Measurements from ENCODE around the gene STAT4.

The STAT4 gene

DNA sequence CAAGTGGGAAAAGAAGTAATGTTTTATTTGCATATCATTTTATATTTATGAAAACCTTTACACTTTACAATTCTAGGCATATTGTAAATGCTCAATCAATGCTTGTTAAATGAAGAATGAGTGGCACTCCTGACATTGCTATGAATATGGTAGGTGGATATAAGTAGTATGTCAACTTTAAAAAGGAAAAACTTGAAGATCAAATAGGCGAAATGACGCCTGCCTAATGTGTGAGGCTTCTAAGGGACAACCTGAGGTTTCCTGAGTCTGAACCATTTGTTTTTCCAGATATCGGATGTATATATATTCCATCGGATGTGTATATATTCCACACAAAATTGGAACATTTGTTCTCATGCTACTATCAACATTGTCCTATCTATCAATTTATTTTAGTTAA, 1.4 kb downstream of the STAT4 start:
- no peak overlapping the region for H3K4me3 ChIP-seq (ENCODE audit: low read depth, low read length)

DNA sequence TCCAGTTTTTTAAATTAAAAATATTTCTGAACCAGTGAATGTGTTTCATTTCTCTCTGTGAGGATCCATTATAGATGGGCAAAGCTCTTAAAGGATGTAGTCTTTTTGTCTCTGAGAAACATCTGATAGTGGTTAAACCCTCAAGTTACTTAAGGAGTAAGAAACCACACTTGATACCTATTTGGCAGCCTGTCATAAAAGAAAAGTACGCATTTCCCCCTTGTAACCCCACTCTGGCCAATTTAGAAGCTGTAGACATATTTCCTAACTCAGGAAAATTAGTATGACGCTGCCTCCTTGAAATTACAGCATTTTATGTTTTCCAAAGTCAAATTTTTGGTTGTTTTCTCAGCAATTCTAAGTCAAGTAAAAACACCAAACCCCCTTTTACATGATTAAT, 2.0 kb downstream of the STAT4 start:
- no peak overlapping the region for H3K4me3 ChIP-seq (ENCODE audit: low read depth, low read length)

DNA sequence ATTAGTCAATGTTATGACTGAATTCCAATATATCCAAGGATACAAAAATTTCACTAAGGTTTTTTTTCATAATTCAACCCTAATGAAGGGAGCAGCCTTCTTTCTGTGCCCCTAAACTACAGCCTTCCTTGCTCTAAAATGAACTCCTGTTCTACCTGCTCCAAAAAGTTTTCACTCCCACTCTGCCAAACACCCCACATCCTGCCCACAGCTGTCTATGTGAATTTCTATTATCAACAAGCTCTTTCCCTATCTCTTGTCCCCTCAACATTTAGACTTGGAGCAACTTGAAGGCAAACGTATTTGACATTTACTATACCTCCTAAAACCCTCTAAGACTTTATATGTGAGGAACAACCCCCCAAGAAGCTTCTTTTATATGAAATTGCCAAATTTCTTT, 2.5 kb downstream of the STAT4 start:
- H3K4me3 ChIP-seq (ENCODE audit: low read depth, low read length): no peak overlapping the region

DNA sequence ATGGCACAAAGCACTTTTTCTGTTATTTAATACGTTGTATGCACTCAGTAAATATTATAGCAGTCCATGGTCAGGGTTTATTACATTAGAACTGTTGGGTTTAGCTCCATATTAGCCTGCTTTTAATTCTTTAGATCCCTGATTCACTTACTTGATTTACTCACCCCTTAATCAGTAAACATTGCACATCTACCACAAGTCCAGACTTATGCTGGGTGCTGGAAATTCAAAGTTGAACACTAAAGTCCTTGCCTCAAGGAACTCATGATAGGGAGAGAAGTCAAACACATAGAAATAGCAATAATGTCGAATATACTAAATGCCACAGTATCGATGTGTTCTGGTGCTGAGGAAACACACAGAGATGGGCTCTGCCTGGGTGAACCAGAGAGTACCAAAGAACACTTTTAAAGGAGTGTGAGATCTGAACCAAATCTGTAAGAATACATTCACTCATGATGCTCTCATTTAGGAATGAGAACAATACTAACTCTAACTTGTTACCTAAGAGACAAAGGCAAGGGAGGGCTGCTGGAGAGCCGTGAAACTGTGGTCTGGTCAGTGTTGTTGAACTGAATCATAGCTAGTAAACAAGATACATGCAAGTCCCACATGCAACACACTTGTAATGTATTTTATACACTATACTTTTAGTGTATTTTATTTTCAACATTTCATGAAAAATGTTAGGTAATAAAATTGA, 4.9 kb downstream of the STAT4 start:
- no peak overlapping the region for H3K4me3 ChIP-seq (ENCODE audit: low read depth, low read length)

DNA sequence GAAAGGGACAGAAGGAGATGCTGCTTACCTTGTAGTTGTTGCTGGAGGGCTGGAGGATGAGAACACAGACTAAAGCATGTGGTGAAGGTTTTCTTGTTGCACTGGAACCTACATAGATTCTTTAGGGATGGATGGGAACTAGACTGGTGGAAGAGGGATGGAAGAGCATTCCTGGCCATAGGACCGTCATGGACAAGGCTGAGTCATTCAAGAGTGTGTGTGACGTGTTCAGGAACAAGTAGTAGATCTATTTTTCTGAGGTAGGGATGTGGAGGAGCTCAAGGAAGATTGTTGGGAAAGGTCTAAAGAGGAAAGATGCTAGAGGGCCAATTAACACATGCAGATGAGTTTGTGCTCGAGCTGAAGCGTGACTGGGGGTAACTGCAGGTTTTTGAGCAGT, 6.6 kb downstream of the STAT4 start:
- no peak overlapping the region for H3K4me3 ChIP-seq (ENCODE audit: low read depth, low read length)

DNA sequence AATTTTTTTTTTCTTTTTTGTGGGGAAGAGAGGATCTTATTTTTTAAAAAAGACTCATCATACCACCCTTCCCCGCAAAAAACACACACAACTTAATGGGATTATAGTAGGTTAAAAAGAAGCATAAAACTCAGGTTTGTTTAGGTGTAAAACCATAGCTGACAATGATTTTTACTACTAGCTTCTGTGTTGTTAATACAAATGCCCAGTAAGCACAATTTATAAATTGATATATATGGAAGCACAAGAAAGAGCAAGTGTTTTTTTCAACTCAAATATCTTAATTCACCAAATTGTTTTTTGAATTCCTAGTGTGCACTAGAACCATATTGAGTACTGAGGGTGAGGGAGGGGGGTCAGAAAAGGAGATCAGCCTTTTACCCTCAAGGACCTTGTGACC, 7.0 kb downstream of the STAT4 start:
- no peak overlapping the region for H3K4me3 ChIP-seq (ENCODE audit: low read depth, low read length)

DNA sequence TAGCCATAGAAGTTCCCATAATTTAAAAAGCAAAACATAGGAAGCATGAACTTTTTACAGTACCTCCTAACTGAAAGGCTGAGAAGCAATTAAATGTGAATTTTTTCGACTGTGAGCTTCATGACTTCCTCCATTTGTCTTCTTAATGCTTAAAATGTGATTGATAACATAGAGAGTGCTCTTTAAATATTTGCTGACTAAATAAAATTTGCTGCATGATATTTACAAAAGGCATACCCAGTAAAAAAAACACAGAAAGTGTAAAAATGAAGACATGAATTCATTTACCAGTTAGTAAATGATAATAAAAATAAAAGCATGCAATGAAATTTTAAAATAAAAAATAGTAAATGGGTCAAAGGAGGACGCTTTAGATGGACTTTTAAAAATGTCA, 21.9 kb downstream of the STAT4 start:
- H3K4me3 ChIP-seq (ENCODE audit: low read depth, low read length): no peak overlapping the region

DNA sequence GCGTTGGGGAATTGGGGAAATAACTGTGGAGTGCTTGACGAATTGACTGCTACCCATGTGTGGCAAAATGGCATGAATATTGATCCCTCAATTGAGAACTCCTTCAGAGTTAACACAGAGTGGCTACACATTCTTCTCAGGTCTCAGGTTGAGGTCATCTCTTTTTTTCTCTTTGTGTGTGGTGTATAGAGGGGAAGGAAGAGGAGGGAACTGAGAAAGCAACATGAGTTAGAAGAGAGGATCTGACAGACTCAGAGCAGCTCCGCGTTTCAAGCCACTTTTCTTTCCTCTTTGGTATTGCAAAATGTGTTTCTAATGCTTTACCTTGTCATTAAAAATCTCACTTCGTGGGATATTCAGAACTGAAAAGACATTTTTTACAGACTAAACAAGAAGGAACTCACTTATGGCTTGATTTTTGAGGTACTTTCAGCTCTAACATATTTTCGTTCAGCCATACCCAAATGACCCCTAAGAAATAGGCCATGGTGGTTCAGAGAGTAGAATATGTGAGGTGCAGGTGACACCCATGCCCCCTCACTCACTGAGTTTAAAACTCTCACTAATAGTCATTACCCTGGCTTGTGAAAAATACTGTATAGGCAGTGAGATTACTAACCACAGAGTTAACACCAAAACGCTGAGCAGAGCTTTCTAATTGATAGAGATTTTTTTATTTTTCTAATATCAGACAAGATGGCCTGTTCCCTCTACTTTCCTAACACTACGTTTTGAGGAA, 22.5 kb downstream of the STAT4 start:
- no peak overlapping the region for H3K4me3 ChIP-seq (ENCODE audit: low read depth, low read length)

DNA sequence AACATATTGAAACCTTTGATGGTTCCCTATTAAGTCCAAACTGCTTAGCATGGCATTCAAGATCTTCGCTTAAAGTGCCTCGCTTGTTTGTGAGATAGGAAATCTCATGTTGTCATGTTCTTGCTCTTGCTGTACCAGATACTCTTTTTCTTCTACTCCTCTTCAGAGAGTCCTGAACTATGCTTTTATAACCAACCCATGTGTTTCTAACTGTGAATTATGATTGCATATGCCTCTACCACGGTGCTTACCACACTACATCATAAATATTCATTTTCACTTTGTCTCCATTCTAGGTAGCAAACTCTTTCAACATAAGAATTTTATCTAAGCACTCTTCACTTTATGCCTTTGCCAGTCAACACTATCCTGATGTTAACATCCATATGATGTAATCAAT, 23.6 kb downstream of the STAT4 start:
- H3K4me3 ChIP-seq (ENCODE audit: low read depth, low read length): no peak overlapping the region

DNA sequence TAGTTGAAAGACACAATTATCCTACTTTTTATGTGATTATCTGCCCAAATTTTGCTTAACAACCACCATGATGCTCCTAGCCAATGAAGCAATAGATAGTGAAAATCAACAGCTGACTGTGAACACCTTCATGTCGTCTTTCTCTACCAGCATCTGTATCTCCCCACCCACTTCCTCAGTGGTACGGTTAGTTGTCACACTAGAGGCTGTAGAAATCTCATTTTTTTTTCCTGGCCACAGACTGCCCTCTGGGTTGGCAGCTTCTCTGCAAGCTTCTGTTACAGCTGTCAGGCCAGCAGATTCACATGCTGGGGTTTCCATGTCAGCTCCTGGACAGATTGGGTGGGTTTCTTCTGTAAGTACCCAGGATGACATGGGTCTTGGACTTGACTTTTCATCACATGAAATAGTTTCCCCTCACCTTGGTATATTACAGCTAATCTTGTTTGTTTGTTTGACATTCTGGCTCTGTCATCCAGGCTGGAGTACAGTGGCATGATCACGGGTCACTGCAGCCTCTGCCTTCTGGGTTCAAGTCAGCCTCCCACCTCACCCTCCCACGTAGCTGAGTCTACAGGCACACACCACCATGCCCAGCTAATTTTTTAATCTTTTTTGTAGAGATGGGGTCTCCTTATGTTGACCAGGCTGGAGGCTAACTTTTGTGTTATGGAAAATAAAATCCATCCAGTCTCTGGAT, 24.3 kb downstream of the STAT4 start:
- no peak overlapping the region for H3K4me3 ChIP-seq (ENCODE audit: low read depth, low read length)

DNA sequence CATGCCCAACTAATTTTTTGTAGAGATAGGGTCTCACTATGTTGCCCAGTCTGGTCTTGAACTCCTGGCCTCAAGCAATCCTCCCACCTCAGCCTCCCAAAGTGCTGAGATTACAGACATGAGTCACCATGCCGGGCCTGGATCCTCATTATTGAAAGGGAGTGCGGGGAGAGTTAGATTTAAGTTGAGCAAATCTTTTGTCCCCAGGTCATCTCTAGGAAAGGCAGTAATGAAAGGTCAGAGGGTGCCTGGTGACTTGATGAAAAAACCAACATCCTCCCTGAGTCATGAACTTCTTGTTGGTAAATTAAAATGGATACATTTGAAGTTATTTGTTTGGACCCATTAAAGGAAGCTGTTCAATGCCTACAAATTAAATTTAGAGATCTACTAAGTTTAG, 25.1 kb downstream of the STAT4 start:
- no peak overlapping the region for H3K4me3 ChIP-seq (ENCODE audit: low read depth, low read length)

DNA sequence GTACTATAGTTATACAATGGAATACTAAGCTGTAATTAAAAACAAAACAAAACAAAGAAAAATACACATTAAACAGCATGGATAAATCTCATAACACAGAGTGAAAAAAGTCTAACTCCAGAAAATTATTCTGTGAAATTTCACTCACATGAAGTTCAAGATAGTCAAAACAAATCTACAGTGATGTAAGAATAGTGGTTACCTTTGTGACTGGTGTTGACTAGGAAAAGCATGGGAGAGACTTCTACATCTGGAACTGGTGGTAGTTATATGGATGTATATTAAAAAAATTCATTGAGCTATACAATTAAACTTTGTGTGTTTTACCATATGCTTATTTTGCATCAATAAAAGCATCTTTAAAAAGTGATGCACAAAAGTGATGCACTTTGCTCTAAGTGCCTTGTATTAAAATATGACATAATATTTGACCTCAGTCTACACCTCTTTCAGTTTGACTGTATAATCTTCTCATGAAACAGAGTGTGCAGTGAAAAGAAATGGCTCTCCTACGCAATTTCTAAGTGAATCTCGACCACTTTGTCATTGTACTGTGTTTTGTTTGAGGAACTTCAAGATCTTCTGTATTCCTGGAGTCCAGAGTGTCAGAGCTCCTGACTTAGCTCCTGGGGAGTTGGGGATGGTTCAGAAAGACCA, 28.0 kb downstream of the STAT4 start:
- H3K4me3 ChIP-seq (ENCODE audit: low read depth, low read length): no peak overlapping the region

DNA sequence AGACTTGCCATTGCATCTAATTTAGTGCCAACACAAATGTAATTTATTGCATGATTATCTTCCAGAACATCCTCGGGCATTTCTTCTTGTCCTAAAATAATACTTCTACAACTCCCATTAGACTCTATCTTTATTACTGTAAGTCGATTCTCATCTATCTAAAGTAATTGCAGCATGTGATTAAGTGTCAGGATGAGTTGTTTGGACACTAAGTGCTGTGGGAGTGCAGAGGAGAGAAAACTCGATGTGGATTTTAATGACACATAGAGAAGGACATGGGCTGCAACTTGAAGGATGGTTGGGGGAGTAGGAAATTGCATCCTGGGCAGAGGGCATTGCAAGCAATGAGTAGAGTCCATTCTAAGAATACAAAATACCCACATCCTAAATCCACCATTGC, 33.5 kb downstream of the STAT4 start:
- no peak overlapping the region for H3K4me3 ChIP-seq (ENCODE audit: low read depth, low read length)

DNA sequence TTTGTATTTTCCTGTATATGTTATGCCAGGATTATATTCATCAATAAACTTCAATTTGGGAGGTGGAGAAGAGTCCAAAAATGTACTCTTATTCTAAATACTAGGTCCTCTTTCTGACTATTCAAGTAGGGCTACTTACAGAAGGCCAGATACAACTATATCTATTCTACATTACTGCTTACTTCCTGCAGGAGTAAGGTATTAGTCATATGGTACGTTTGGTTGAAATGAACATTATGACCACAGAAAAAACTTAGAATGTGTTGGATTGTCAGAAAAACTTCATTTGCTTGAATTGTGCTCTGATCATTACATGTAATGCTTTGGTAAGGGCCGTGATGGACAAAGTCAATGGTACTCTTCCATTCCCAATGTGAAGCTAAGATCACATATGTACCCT, 35.0 kb downstream of the STAT4 start:
- no peak overlapping the region for H3K4me3 ChIP-seq (ENCODE audit: low read depth, low read length)

DNA sequence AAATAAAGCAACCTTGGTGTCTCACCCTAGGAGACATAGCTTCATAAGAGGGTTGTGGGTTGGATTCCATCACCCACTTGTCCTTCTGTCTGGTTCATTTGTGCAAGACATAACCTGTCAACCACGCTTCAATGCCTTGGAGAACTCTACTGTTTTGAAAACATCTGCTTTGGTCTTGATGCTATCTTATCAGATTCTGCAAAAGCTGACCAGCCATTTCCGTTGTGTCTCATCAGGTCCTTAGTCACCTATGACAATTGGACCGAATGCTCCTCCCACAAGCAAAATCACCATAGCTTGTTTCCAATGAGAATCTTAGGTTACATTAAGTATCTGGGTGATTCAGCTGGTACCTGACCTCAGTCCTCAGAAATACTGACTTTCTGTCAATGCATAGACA, 35.4 kb downstream of the STAT4 start:
- no peak overlapping the region for H3K4me3 ChIP-seq (ENCODE audit: low read depth, low read length)

DNA sequence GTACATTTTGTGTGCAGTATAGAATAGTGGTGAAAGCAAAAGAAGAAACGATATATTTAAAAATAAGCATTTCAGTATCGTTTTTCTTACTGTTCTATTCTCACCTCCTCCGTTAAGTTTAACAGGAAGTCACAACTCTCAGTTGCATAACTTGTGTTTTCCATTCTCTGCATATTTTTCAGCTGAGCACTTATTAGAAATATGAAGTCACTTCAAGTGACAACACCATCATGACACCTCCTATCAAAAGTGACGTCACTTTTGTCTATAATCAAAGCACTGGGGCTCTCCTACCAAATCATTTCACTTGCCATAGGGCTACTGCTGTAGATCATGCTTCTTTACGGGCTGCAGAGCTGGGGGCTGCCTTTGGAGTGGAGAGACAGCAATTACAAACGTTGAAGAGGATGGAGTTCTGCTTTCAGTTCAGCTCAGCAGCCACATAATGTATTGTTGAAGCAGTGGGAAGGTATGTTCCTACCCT, 36.3 kb downstream of the STAT4 start:
- no peak overlapping the region for H3K4me3 ChIP-seq (ENCODE audit: low read depth, low read length)

DNA sequence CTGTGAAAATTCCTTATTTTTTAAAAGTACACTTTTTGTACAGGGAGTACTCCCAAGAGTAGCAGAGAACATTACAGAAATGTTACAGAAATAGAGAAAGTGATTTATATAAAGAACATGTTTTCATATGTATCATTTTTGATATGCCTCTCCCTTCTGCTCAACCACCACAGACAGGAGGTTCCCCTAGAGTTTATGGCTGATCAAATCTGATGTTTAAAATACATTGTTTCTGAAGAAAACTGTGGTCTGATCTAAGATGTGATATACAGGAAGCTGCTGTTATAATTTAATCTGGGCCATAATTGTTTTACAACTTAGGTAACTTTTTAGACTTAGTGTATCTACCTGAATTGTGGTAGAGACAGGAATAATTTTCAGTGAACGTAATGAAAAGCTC, 37.0 kb downstream of the STAT4 start:
- H3K4me3 ChIP-seq (ENCODE audit: low read depth, low read length): no peak overlapping the region

DNA sequence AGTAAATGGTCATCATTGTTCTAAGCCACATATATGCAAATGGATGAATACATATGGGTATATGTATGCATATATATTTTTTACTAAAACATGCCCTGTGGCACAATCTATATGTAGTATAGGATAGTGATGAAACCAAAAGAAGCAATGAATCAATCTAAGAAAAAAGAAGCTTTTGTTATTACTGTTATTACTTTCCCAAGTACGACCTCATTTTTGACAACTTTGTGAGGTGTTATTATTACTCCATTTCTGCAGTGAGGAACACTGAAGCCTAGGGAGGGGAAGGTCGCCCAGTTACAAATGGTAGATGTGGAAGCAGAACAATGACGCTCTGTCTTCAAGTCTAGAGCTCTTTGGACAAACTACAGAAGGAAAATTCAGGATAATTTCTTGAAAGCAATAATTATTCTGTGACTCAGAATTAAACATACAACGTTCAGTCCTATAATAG, 38.3 kb downstream of the STAT4 start:
- H3K4me3 ChIP-seq (ENCODE audit: low read depth, low read length): no peak overlapping the region

DNA sequence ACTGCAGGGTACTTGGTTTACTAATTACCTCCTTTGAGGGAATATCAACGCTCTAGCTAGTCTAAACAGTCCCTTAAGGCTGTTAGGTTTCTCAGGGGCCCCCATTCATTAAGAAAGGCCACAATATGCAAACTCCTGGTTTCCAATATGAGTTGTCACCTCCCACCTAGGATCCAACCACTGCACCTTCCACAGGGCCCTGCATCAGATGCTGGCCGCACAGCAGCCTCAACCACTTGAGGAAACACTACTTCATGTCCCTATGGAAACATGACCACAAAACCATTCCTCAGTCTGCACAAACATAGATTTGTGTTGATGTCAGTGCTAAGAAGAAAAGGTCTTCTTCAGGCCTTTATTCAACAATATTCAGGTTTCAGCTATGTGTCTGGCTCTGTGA, 40.9 kb downstream of the STAT4 start:
- H3K4me3 ChIP-seq (ENCODE audit: low read depth, low read length): no peak overlapping the region

DNA sequence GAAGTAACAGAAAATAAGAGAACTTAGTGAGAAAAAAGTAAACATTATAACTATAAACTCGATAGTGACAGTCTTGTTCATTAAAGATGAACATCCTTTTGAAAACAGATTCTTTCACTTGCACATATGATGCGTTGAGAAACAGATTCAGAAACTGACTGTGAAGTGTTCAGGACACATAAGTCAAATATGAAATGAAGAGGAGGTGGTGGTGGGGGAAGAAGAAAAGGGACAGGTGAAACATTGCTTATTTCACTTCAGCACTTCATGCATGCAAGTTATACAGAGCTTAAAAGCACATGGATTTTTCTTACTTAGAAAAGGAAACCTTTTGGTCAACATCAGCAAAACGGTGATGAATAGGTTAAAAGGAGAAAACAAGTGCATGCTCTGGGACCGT, 42.5 kb downstream of the STAT4 start:
- no peak overlapping the region for H3K4me3 ChIP-seq (ENCODE audit: low read depth, low read length)

DNA sequence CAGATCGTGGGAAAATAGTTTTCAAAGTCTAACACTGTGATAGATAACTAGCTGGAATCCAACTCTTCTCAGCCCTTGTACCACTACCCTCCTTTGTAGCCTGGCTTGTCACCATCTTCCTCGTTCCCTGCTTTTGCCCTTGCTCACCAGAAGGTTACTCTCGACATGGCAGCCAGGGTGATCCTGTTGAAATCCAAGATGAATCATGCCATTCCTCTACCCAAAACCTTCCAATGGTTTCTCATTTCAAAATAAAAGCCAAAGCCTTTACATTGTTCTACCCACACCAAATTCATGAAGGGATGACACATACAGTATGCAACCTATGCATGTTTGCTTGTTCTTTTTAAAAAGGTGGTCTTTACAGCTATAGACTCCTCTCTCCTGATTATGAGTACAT, 45.7 kb downstream of the STAT4 start:
- H3K4me3 ChIP-seq (ENCODE audit: low read depth, low read length): no peak overlapping the region
